HepG2 (cell line): ENCODE data around the gene PTGDR. TPM values are rescaled to one million over a fixed set of nuclear protein-coding genes. Genes with fewer than 3 reads are reported as not detected.

Experiments used
- ATAC-seq: fragments of 200-7000 bp; cut with Tn5 transposase; 3 replicates; pipeline ENCODE4 v1.9.1; 2020; ENCODE audit warnings: mild to moderate bottlenecking, moderate library complexity
- BruUV-seq: library from RNA; stranded (reverse); fragments of 400-500 nt; replicated peaks from 2 replicates; lab custom pipeline; 2021; lab: Mats Ljungman, UMichigan
- CTCF ChIA-PET: fragments of 300-600 bp; formaldehyde crosslinking; extraction: SDS; loops from one replicate; lab custom pipeline; 2021; ENCODE audit warnings: low total read pairs, inconsistent platforms, low intra/inter-chr PET ratio; lab: Yijun Ruan, JAX
- POLR2A ChIA-PET: fragments of 350-600 bp; sonication (Branson Sonifier 250); formaldehyde crosslinking; loops from one replicate; lab custom pipeline; 2020; ENCODE audit warnings: antibody characterized with exemption, inconsistent platforms; lab: Yijun Ruan, JAX
- DNase-seq: peaks from one replicate; pipeline ENCODE4 v3.0.0-alpha.2; 2015; ENCODE audit warnings: low spot score
- FAIRE-seq: peaks from 3 replicates; lab custom pipeline; 2011; peaks lifted over from hg19 to GRCh38; lab: Jason Lieb, UNC
- H2AFZ ChIP-seq: one replicate; pipeline ENCODE4 v1.6.1; 2011; ENCODE audit warnings: low read length, inconsistent platforms
- H3K27ac ChIP-seq: fragments of 300-600 bp; 3 replicates; pipeline ENCODE4 v1.8.0; 2011; ENCODE audit warnings: mixed run types, mild to moderate bottlenecking, mixed read lengths, low read length, inconsistent platforms; ENCODE audit not compliant: insufficient read depth; ENCODE audit errors: extremely low read length
- H3K27me3 ChIP-seq, 2 experiments: fragments of 200-600 bp in 1 of 2; 2 replicates in 1 of 2; 3 replicates in 1 of 2; pipeline versions ENCODE4 v1.6.0 to v1.8.0; 2011; ENCODE audit warnings: low read length in 2 of 2, mild to moderate bottlenecking in 2 of 2, moderate library complexity in 2 of 2, inconsistent platforms in 1 of 2; ENCODE audit not compliant: insufficient read depth in 2 of 2, control insufficient read depth in 1 of 2
- H3K36me3 ChIP-seq, 2 experiments: fragments of 200-600 bp in 1 of 2; replicated peaks in 1 of 2; 2 replicates in 1 of 2; 3 replicates in 1 of 2; pipeline versions ENCODE4 v1.5.1 to v1.8.0; 2011; ENCODE audit warnings: low read length in 2 of 2, inconsistent platforms in 1 of 2; ENCODE audit not compliant: insufficient read depth in 2 of 2, control insufficient read depth in 1 of 2
- H3K4me1 ChIP-seq: 2 replicates; pipeline ENCODE4 v1.5.1; 2012; ENCODE audit warnings: low read length, inconsistent platforms; ENCODE audit not compliant: insufficient read depth
- H3K4me2 ChIP-seq: 2 replicates; pipeline ENCODE4 v1.6.0; 2011; ENCODE audit warnings: low read depth, low read length, inconsistent platforms
- H3K4me3 ChIP-seq, 3 experiments: fragments of 200-600 bp in 1 of 3; sonication (generic), shearing (Covaris generic) in 1 of 3; replicated peaks in 1 of 3; 2 replicates each; pipeline ENCODE4 v1.5.1; 2011 to 2016; ENCODE audit warnings: low read length in 3 of 3, inconsistent platforms in 2 of 3, low read depth in 2 of 3, mild to moderate bottlenecking in 2 of 3, control low read depth in 1 of 3, mixed read lengths in 1 of 3; ENCODE audit not compliant: insufficient read depth in 1 of 3
- H3K79me2 ChIP-seq: one replicate; pipeline ENCODE4 v1.6.1; 2011; ENCODE audit warnings: low read length, inconsistent platforms; ENCODE audit not compliant: insufficient read depth
- H3K9ac ChIP-seq: 2 replicates; pipeline ENCODE4 v1.6.0; 2011; ENCODE audit warnings: mild to moderate bottlenecking, low read depth, low read length, inconsistent platforms; ENCODE audit not compliant: insufficient read depth
- H3K9me3 ChIP-seq: 2 replicates; pipeline ENCODE4 v1.5.1; 2012; ENCODE audit warnings: mild to moderate bottlenecking, low read length
- H4K20me1 ChIP-seq: 2 replicates; pipeline ENCODE4 v1.6.0; 2011; ENCODE audit warnings: inconsistent platforms, mild to moderate bottlenecking, low read length, moderate library complexity; ENCODE audit not compliant: insufficient read depth
- AHR ChIP-seq: IDR thresholded peaks from 2 replicates; pipeline ENCODE4 v1.6.1; 2018; ENCODE audit warnings: missing genetic modification reagents, missing compliant biosample characterization
- DPF2 ChIP-seq: sonication (generic); formaldehyde crosslinking; IDR thresholded peaks from 2 replicates; pipeline ENCODE4 v1.4.0; 2020; ENCODE audit warnings: mild to moderate bottlenecking, low read depth, missing genetic modification reagents, borderline replicate concordance
- EP300 ChIP-seq, 3 experiments: sonication (generic) in 1 of 3; formaldehyde crosslinking in 1 of 3; IDR thresholded peaks; 2 replicates each; pipeline versions ENCODE4 v1.5.1 to v1.6.1; 2011 to 2020; ENCODE audit warnings: low read depth in 2 of 3, low read length in 2 of 3, borderline replicate concordance in 1 of 3, improper control_type of control experiment in 1 of 3, mild to moderate bottlenecking in 1 of 3, missing genetic modification reagents in 1 of 3, moderate library complexity in 1 of 3
- GTF3A ChIP-seq: sonication (generic); formaldehyde crosslinking; conservative IDR thresholded peaks from 2 replicates; pipeline ENCODE4 v1.4.0; 2020; ENCODE audit warnings: mild to moderate bottlenecking, missing genetic modification reagents
- MIER2 ChIP-seq: IDR thresholded peaks from 2 replicates; pipeline ENCODE4 v1.6.1; 2016; ENCODE audit warnings: missing biosample characterization, missing genetic modification reagents
- PHB2 ChIP-seq: fragments of 450-650 bp; IDR thresholded peaks from 2 replicates; pipeline ENCODE4 v1.6.1; 2018; ENCODE audit not compliant: partially characterized antibody
- SP5 ChIP-seq: IDR thresholded peaks from 2 replicates; pipeline ENCODE4 v1.6.1; 2016; ENCODE audit warnings: low read depth, borderline replicate concordance
- WIZ ChIP-seq: sonication (generic); formaldehyde crosslinking; IDR thresholded peaks from 2 replicates; pipeline ENCODE4 v1.5.1; 2020; ENCODE audit warnings: mild to moderate bottlenecking, missing genetic modification reagents
- ZNF136 ChIP-seq: sonication (generic); formaldehyde crosslinking; IDR thresholded peaks from 2 replicates; pipeline ENCODE4 v1.8.1; 2022; ENCODE audit warnings: low read depth, mild to moderate bottlenecking, moderate library complexity, missing genetic modification reagents
- ZNF326 ChIP-seq: sonication (generic); formaldehyde crosslinking; IDR thresholded peaks from 2 replicates; pipeline ENCODE4 v1.4.0; 2020; ENCODE audit warnings: missing genetic modification reagents, borderline replicate concordance
- ZNF382 ChIP-seq: sonication (generic); formaldehyde crosslinking; IDR thresholded peaks from 2 replicates; pipeline ENCODE4 v1.5.0; 2020; ENCODE audit warnings: missing genetic modification reagents, mild to moderate bottlenecking, borderline replicate concordance
- ZNF605 ChIP-seq: sonication (generic); formaldehyde crosslinking; IDR thresholded peaks from 2 replicates; pipeline ENCODE4 v1.8.0; 2022; ENCODE audit warnings: mild to moderate bottlenecking, missing genetic modification reagents
- ZSCAN25 ChIP-seq: sonication (generic); formaldehyde crosslinking; IDR thresholded peaks from 2 replicates; pipeline ENCODE4 v1.8.0; 2022; ENCODE audit warnings: mild to moderate bottlenecking, missing genetic modification reagents
- ZSCAN29 ChIP-seq: sonication (generic); formaldehyde crosslinking; conservative IDR thresholded peaks from 2 replicates; pipeline ENCODE4 v1.4.0; 2020; ENCODE audit warnings: mild to moderate bottlenecking, missing genetic modification reagents
- WGBS: methylation state at CpG from one replicate; pipeline ENCODE4 v1.1.6; 2017; ENCODE audit warnings: low lambda C conversion rate; 5-methylcytosine and 5-hydroxymethylcytosine counted together
- in situ Hi-C: cut with HindIII; loops from 2 replicates; pipeline ENCODE4 v1.10.0; 2017; ENCODE audit warnings: low pct_unique_long_range_greater_than_20kb; ENCODE audit not compliant: extremely low pct_ligation_motif_present
- intact Hi-C: fragments of 100-400 bp; cut with micrococcal nuclease; formaldehyde crosslinking; loops from one replicate; pipeline ENCODE4 v1.10.0; 2022; ENCODE audit not compliant: unreplicated experiment
- polyA plus RNA-seq, 8 experiments: library from polyadenylated mRNA; depleted of rRNA in 3 of 8; stranded (reverse) in 7 of 8; unstranded in 1 of 8; fragments of >200 nt; fragmentation: Illumina TruSeq in 4 of 8; extraction: Trizol in 4 of 8; gene quantifications; 2 replicates each; pipeline versions ENCODE4 v1.2.1 to v1.2.3, GENCODE V29; 2011 to 2016; ENCODE audit warnings: low read depth in 4 of 8, missing spikeins in 1 of 8, mixed read lengths in 1 of 8; ENCODE audit not compliant: insufficient read depth in 1 of 8
- total RNA-seq, 5 experiments: library from RNA; depleted of rRNA; stranded (reverse); fragments of >200 nt; fragmentation: Illumina TruSeq; extraction: Trizol; gene quantifications; 2 replicates each; pipeline ENCODE4 v1.2.3, GENCODE V29; 2016; ENCODE audit warnings: low read depth in 1 of 5
- TF ChIP-seq, protein P1 (sequence below): IDR thresholded peaks from 2 replicates; pipeline ENCODE4 v1.6.1; 2012; ENCODE audit warnings: inconsistent platforms
- TF ChIP-seq, protein P2 (sequence below): sonication (generic); formaldehyde crosslinking; IDR thresholded peaks from 2 replicates; pipeline ENCODE4 v1.4.0; 2020; ENCODE audit warnings: missing genetic modification reagents
- TF ChIP-seq, protein P3 (sequence below): fragments of 450-650 bp; IDR thresholded peaks from 2 replicates; pipeline ENCODE4 v1.6.1; 2017
- TF ChIP-seq, protein P4 (sequence below): sonication (generic); formaldehyde crosslinking; IDR thresholded peaks from 2 replicates; pipeline ENCODE4 v1.5.0; 2020; ENCODE audit warnings: missing genetic modification reagents, mild to moderate bottlenecking, borderline replicate concordance
- TF ChIP-seq, protein P5 (sequence below): sonication (generic); formaldehyde crosslinking; conservative IDR thresholded peaks from 2 replicates; pipeline ENCODE4 v1.4.0; 2020; ENCODE audit warnings: mild to moderate bottlenecking, missing genetic modification reagents, moderate library complexity

Gene PTGDR
- total and polyA plus RNA-seq, 2 of the 13 experiments (the other 11 are each of a cell fraction or from before 2014, with no cell fraction given), result not detected

DNA sequence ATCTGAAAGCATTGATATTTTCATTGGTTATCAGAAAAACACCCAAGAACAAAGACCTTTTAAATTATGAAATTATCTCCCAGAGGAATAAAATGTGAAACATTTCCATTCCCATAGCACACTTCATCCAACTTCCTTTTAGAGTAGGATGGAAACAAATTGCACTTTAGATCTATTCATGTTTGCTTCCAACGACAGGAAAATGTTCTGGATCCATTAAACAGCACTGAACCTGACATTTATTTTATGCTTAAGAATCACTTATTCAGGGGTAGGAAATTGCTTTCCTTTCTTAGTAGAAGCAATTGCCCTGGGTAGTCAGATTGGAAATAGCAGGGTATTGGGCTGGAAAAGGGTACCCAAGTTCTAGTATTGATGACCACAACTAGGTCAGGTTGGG lies 28.8 kb upstream of the PTGDR start:
- no peaks in the 10 kb centered on the region for H3K9me3 ChIP-seq
- H3K4me1 ChIP-seq, result no peaks in the 10 kb centered on the region
- H3K36me3 ChIP-seq, result no peaks in the 10 kb centered on the region
- ChIA-PET CTCF (no interaction called here), POLR2A (no interaction called here)
- ATAC-seq (no peak), DNase-seq (no peak), FAIRE-seq (no peak)
- no peak overlapping the region for H3K9ac ChIP-seq
- BruUV-seq, result no TSS peak
- intact Hi-C loops (no loop called here), in situ Hi-C loops (no loop called here)
- H3K4me2 ChIP-seq, result no peak overlapping the region
- H3K4me3 ChIP-seq, result no peak overlapping the region
- 0% methylated on average over 1 of the region's 1 CpG for WGBS
- no peak overlapping the region for H2AFZ ChIP-seq
- H3K79me2 ChIP-seq, result no peaks in the 10 kb centered on the region
- H4K20me1 ChIP-seq, result no peaks in the 10 kb centered on the region
- peaks cover 0 to 3% of the 10 kb centered on the region in 2 experiments; a peak in 3 of 5 replicates for H3K27me3 ChIP-seq
- TF ChIP-seq, protein P1, sequence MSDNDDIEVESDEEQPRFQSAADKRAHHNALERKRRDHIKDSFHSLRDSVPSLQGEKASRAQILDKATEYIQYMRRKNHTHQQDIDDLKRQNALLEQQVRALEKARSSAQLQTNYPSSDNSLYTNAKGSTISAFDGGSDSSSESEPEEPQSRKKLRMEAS, result no peak
- TF ChIP-seq SP5 (CRISPR knock-in tag) (no peak), ZSCAN25 (CRISPR knock-in tag) (no peak), MIER2 (CRISPR knock-in tag) (no peak), ZNF605 (CRISPR knock-in tag) (no peak), ZSCAN29 (CRISPR knock-in tag) (no peak), EP300 (IDR thresholded peaks at IDR 0.05; ENCODE audit: low read depth in 2 of 2, low read length in 2 of 2) (no peak), EP300 (CRISPR knock-in tag; IDR thresholded peaks at IDR 0.05; ENCODE audit: borderline replicate concordance) (no peak), ZNF136 (CRISPR knock-in tag) (no peak), ZNF326 (CRISPR knock-in tag) (no peak), WIZ (no peak), ZNF382 (CRISPR knock-in tag) (no peak), AHR (no peak), DPF2 (CRISPR knock-in tag) (no peak), PHB2 (no peak), GTF3A (no peak)
- TF ChIP-seq, protein P2, sequence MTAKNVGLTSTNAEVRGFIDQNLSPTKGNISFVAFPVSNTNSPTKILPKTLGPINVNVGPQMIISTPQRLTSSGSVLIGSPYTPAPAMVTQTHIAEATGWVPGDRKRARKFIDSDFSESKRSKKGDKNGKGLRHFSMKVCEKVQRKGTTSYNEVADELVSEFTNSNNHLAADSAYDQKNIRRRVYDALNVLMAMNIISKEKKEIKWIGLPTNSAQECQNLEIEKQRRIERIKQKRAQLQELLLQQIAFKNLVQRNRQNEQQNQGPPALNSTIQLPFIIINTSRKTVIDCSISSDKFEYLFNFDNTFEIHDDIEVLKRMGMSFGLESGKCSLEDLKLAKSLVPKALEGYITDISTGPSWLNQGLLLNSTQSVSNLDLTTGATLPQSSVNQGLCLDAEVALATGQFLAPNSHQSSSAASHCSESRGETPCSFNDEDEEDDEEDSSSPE (CRISPR knock-in tag), result no peak
- TF ChIP-seq, protein P3, sequence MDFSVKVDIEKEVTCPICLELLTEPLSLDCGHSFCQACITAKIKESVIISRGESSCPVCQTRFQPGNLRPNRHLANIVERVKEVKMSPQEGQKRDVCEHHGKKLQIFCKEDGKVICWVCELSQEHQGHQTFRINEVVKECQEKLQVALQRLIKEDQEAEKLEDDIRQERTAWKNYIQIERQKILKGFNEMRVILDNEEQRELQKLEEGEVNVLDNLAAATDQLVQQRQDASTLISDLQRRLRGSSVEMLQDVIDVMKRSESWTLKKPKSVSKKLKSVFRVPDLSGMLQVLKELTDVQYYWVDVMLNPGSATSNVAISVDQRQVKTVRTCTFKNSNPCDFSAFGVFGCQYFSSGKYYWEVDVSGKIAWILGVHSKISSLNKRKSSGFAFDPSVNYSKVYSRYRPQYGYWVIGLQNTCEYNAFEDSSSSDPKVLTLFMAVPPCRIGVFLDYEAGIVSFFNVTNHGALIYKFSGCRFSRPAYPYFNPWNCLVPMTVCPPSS, result no peak
- TF ChIP-seq, protein P4, sequence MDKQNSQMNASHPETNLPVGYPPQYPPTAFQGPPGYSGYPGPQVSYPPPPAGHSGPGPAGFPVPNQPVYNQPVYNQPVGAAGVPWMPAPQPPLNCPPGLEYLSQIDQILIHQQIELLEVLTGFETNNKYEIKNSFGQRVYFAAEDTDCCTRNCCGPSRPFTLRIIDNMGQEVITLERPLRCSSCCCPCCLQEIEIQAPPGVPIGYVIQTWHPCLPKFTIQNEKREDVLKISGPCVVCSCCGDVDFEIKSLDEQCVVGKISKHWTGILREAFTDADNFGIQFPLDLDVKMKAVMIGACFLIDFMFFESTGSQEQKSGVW, result no peak
- TF ChIP-seq, protein P5, sequence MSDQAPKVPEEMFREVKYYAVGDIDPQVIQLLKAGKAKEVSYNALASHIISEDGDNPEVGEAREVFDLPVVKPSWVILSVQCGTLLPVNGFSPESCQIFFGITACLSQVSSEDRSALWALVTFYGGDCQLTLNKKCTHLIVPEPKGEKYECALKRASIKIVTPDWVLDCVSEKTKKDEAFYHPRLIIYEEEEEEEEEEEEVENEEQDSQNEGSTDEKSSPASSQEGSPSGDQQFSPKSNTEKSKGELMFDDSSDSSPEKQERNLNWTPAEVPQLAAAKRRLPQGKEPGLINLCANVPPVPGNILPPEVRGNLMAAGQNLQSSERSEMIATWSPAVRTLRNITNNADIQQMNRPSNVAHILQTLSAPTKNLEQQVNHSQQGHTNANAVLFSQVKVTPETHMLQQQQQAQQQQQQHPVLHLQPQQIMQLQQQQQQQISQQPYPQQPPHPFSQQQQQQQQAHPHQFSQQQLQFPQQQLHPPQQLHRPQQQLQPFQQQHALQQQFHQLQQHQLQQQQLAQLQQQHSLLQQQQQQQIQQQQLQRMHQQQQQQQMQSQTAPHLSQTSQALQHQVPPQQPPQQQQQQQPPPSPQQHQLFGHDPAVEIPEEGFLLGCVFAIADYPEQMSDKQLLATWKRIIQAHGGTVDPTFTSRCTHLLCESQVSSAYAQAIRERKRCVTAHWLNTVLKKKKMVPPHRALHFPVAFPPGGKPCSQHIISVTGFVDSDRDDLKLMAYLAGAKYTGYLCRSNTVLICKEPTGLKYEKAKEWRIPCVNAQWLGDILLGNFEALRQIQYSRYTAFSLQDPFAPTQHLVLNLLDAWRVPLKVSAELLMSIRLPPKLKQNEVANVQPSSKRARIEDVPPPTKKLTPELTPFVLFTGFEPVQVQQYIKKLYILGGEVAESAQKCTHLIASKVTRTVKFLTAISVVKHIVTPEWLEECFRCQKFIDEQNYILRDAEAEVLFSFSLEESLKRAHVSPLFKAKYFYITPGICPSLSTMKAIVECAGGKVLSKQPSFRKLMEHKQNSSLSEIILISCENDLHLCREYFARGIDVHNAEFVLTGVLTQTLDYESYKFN, result no peak
- TF ChIP-seq, all 625 proteins: peak for 0
- no peak overlapping the region for H3K27ac ChIP-seq
